Keratinocyte (primary cell): ENCODE results near the gene PAX8.

Experiments
- EZH2 ChIP-seq: IDR thresholded peaks from one replicate; pipeline ENCODE4 v1.6.1; 2012; ENCODE audit warnings: inconsistent platforms, mild to moderate bottlenecking, low read length, moderate library complexity
- TF ChIP-seq, protein P1 (sequence below), 3 experiments: IDR thresholded peaks in 1 of 3; conservative IDR thresholded peaks in 1 of 3; optimal IDR thresholded peaks in 1 of 3; 2 replicates in 2 of 3; 3 replicates in 1 of 3; pipeline versions ENCODE3 to v1.5.1; 2011; ENCODE audit warnings: low read length in 3 of 3, mild to moderate bottlenecking in 3 of 3, moderate library complexity in 2 of 3, control low read depth in 1 of 3, inconsistent platforms in 1 of 3; ENCODE audit not compliant: insufficient read depth in 2 of 3; ENCODE audit errors: extremely low read depth in 1 of 3

DNA sequence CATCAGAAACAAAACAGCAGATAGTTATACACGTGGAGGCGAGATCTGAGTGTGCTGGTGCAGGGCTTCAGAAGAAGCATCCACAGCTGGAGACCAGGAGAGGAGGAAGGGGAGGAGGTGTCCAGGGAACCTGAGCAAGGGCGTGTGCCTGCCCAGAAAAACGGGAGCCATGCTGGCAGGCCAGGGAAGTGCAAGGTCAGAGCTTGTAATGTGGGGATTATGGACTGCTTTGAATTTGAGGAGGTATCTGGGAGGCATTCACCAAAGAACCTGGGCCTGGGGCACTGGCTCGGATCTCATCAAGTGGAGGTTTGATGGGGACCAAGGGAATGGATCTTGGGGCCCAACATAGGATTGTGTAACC lies 92.3 kb downstream of the PAX8 start:
- TF ChIP-seq, protein P1, sequence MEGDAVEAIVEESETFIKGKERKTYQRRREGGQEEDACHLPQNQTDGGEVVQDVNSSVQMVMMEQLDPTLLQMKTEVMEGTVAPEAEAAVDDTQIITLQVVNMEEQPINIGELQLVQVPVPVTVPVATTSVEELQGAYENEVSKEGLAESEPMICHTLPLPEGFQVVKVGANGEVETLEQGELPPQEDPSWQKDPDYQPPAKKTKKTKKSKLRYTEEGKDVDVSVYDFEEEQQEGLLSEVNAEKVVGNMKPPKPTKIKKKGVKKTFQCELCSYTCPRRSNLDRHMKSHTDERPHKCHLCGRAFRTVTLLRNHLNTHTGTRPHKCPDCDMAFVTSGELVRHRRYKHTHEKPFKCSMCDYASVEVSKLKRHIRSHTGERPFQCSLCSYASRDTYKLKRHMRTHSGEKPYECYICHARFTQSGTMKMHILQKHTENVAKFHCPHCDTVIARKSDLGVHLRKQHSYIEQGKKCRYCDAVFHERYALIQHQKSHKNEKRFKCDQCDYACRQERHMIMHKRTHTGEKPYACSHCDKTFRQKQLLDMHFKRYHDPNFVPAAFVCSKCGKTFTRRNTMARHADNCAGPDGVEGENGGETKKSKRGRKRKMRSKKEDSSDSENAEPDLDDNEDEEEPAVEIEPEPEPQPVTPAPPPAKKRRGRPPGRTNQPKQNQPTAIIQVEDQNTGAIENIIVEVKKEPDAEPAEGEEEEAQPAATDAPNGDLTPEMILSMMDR (optimal IDR thresholded peaks at IDR 0.05 in 1 of 3, IDR thresholded peaks at IDR 0.05 in 1 of 3, conservative IDR thresholded peaks at IDR 0.05 in 1 of 3; ENCODE audit: extremely low read depth in 1 of 3, insufficient read depth in 2 of 3, low read length in 3 of 3), result no peak
- TF ChIP-seq EZH2, result no peak
